HG02610 (cell line): ENCODE data around the gene NDUFB3.
"Not testable (repeated sequence)": the region's sequence is repeated elsewhere in the genome, so short reads cannot be mapped to it uniquely, and the experiment has no call there.

Experiments
- ATAC-seq: cut with Tn5 transposase; IDR thresholded peaks from one replicate; pipeline ENCODE4 v1.9.1; 2021; ENCODE audit warnings: mild to moderate bottlenecking, moderate library complexity; ENCODE audit not compliant: unreplicated experiment

Gene NDUFB3

DNA sequence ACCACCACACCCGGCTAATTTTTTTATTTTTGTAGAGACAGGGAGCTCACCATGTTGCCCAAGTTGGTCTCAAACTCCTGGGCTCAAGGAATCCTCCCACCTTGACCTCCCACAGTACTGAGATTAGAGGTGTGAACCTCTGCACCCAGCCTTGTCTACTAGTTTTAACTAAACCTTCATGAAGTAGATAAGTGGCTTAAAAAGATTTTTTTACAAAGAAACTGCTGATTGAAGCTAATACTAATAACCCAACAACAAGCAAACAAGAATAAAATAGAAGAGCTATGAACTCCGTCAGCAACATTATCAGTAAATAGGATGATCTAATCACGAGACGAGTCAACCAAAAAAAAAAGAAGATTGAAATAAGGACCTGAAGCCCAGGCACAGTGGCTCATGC lies 18.8 kb downstream of the NDUFB3 start:
- ATAC-seq, result no peak

DNA sequence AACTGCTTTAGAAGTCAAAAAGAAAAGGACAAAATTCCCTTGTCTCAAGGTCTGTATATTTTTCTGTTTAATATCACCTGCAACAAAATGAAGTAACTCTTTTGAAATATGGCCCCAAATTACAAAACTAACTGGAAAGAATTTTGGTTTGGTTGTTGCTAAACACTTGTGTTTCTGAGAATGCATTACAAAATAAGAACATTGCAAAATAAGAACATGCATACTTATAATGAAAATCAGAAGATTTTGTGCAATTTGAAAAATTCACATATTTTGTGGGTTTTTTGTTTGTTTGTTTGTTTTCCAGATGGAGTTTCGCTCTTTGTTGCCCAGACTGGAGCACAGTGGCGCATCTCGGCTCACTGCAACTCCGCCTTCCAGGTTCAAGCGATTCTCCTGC lies 21.8 kb downstream of the NDUFB3 start:
- no peak for ATAC-seq

DNA sequence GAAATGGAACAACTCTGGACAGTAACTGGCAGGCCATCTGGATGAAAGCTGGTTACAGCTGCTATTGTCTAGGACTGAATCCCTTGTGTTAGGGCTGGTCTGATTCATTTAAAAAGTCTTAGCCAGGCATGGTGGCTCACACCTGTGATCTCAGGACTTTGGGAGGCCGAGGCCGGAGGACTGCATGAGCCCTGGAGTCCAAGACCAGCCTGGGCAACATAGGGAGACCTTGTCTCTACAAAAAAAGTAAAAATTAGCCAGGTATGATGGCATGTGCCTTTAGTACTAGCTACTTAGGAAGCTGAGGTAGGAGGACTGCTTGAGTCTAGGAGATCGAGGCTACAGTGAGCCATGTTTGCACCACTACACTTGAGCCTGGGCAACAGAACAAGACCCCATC lies 28.7 kb downstream of the NDUFB3 start:
- no peak for ATAC-seq

DNA sequence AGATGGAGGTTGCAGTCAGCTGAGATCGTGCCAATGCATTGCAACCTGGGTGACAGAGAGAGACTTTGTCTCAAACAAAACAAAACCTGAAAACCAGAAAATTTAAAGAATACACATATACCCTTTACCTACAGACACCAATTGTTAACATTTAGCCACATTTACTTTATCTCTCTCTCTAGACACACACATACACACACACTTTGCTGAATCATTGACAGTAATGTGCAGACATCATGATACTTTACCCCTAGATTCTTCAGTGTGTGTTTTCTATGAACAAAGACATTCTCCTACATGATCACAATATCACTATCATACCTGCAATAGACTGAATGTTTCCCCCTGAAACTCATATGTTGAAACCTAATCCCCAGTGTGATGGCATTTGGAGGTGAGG lies 34.0 kb downstream of the NDUFB3 start:
- no peak for ATAC-seq

DNA sequence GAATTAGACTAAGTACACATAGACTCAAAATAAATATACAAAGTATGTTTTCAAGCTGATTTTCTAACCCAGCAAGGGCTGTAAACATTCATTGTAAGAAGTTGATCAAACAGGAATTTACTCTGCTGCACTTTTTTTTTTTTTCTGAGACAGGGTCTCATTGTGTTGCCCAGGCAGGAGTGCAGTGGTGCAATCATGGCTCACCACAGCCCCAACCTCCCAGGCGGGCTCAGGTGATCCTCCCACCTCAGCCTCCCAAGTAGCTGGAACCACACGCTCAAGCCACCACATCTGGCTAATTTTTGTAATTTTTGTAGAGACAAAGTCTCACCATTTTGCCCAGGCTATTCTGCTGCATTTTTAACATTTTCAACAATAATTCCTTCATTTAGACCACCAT lies 35.8 kb downstream of the NDUFB3 start:
- ATAC-seq, result no peak

DNA sequence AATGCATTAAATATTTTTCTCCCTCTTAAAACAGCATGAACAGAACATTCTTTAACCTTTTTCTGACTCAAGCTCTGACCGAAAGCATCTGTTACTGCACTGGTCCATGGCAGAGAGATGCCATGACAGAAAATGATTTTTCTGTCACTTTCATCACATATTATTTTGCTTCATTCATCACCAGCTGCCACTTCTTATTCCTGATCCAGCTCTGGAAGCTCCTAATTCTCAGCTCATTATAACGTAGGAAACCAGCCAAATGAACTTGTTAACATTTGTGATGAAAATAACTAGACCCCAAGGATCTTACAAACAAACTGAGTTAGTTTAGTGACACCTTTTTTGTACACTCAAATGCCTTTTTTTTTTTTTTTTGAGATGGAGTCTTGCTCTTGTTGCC lies 36.5 kb downstream of the NDUFB3 start:
- ATAC-seq, result no peak

DNA sequence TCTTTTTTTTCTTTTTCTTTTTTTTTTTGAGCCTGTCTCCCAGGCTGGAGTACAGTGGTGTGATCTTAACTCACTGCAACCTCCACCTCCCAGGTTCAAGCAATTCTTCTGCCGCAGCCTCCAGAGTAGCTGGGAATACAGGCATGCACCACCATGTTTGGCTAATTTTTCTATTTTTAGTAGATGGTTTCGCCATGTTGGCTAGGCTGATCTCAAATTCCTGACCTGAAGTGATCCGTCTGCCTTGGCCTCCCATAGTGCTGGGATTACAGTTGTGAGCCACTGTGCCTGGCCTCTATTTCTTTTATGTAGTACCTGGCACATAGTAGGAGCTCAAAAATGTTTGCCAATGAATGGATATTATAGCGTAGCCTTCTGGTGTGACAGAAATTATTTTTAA lies 37.4 kb downstream of the NDUFB3 start:
- no peak for ATAC-seq

DNA sequence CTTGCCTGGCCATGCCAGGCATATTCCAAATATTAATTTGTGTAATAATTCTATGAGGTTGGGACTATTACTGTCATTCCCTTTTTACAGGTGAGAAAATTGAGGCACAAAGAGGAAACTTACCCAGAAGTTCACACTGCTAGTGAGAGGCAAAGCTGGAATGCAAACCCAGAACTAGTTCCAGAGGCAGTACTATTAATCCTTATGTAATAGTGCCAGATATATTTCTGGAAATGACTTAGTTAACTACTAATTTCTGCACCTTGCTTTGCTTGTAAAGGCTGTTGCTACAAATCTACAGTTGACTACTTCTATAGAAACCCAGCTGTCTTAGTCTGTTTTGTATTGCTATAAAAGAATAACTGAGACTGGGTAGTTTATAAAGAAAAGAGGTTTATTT lies 38.8 kb downstream of the NDUFB3 start:
- no peak for ATAC-seq

DNA sequence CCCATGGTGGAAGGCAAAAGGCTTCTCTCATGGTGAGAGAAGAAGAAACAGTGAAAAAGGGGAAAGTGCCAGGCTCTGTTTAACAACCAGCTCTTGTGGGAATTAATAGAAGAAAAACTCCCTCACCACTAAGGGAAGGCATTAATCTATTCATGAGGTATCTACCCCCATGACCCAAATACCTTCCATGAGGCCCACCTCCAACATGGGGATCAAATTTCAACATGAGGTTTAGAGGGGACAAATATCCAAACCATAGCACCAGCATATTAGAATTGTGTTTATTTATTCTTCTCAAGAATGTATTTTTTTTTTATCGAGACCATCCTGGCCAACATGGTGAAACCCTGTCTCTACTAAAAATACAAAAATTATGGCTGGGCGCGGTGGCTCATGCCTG lies 39.3 kb downstream of the NDUFB3 start:
- ATAC-seq, result no peak

DNA sequence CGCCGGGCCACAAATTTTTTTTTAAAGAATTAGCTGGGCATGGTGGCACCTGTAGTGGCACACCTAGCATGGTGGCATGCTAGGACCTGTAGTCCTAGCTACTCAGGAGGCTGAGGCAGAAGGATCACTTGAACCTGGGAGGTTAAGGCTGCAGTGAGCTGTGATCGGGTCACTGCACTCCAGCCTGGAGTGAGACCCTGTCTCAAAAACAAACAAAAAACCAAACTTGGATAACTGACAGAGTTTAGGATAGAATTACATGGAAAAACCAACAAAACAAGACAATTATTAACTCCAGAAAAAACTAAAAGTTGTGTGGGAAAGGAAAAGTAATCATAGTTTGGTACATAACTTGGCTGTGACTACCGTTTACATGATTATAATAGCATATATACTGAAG lies 42.5 kb downstream of the NDUFB3 start:
- no peak for ATAC-seq

DNA sequence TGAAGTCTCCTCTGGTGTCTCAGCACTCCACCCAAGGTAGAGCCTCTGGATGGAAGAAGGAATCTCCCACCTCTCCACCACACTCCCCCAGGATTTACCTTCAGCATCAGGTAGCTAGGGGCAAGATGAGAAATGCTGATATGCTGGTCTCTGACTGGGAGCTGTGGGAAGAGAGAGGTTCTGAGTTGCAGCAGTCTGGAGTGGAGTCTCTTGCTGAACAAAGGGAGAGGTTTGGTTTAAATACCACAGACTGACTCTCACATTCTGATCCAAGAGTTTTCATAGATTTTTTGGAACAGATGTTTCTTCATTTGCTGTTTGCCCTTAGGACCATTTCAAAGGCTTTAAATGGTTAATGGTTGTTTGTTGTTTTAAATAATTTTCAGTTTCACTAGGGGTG lies 43.0 kb downstream of the NDUFB3 start:
- no peak for ATAC-seq

DNA sequence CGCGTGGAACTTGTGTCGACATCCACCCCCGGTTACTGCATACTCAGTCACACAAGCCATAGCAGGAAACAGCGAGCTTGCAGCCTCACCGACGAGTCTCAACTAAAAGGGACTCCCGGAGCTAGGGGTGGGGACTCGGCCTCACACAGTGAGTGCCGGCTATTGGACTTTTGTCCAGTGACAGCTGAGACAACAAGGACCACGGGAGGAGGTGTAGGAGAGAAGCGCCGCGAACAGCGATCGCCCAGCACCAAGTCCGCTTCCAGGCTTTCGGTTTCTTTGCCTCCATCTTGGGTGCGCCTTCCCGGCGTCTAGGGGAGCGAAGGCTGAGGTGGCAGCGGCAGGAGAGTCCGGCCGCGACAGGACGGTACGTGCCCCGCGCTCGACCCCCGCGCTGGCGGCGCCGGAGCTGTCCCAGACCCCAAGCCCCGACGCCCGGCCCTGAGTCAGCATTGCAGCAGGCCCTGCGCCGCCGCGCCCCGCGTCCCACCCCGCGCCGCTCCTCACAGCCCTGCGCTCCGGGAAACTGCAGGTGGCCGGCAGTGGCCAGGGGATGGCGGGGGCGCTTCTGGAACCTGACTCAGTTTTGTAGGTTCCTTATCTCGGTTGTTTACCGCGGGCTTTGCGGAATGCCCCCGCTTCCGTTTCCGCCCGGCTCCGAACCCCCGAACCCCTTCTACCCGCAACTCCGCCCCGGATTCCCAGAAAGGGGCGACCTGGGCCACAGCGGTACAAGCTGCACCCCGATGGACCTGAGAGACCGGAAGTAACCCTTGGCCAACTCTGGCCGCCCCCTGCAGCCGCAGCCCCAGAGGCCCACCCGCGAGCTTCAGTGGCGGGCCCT lies 44.5 kb downstream of the NDUFB3 start, which contains the start of gene CFLAR:
TSS of gene CFLAR (plus strand) at position 50 of the 844 bp plus-strand sequence. CDS start 13,702 bp downstream, outside the sequence.
- peak; percentile 27 for ATAC-seq

DNA sequence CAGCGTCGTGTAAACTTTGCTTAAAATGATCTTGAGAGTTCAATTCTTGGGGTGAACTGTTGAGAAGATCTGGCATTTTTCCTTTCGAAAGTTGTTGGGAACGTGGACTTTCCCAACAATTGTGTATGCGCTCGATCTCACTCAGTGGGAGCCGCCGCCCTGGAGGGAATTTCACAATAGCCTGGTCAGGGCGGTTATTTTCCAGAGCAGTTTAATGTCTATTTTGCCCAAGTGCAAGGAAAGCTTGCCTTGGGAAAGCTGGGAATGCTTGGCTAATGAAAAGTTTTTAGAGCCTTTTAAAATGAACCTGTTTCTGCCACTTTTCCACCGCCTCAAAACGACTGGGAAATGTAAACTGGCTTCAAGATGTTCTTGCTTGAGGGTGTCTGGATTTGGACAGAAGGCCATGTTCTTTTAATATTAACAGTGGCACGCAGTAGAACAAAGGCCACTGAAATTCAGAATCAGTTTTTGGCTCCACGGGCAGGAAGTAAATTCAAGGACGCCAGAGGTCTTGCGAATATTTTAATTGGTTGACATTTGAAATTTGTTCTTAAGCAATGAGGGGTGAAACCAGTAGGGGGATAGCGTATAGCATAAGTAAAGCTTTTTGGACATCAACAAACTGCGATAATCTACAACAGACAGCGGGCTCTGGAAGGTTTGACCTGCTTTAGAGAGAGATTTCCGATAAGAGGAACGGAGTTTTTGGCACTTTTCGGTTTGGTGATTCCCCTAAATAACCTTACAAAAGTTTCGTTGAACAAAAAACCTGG lies 45.3 kb downstream of the NDUFB3 start:
- ATAC-seq, result no peak

DNA sequence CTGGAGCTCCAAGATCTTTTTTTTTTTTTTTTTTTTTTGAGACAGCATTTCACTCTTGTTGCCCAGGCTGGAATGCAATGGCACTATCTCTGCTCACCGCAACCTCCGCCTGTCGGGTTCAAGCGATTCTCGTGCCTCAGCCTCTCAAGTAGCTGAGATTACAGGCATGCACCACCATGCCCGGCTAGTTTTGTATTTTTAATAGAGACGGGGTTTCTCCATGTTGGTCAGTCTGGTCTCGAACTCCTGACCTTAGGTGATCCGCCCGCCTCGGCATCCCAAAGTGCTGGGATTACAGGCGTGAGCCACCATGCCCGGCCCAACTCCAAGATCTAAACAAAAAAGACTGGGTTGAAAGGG lies 45.9 kb downstream of the NDUFB3 start:
- ATAC-seq, result not testable (repeated sequence)

DNA sequence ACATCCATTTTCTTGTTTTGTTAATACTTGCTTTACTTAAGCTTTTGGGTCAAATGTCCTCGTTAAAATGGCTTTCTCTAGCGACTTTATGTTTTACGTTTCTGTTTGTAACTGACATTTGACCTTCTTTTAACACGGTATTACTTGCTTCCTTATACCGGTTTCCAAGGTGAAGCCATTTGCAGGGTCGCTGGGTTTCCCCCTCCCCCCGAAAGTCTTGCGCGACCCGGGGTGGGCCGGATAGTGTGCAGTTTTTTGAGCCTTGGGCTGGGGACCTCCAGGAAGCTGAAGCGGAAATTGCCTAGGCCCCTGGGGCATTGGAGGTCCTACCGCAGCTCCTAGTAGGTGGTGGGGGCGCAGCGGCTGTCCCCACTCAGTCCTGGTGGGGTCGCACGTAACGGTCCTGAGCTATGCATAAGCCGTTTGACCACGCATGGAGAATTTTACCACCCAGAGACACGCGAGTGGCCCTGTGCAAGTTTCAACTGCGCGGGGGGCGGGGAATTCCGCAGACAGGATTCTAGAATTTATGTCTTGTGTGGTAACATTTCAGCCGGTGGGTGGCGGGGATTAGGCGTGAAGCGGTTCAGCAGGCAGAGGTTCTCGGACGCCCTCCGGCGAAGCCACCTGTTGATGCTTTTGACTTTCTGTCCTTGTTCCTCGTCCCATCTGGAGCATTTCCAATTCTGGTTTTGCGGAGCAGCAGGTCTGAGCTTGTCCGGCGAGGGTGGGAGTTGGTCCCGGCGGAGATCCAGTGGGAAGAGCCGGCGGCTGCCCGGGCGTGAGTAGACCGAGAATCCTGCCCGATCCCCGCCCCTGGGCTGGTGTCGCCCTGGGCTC lies 46.5 kb downstream of the NDUFB3 start:
- peak; percentile 54 for ATAC-seq

DNA sequence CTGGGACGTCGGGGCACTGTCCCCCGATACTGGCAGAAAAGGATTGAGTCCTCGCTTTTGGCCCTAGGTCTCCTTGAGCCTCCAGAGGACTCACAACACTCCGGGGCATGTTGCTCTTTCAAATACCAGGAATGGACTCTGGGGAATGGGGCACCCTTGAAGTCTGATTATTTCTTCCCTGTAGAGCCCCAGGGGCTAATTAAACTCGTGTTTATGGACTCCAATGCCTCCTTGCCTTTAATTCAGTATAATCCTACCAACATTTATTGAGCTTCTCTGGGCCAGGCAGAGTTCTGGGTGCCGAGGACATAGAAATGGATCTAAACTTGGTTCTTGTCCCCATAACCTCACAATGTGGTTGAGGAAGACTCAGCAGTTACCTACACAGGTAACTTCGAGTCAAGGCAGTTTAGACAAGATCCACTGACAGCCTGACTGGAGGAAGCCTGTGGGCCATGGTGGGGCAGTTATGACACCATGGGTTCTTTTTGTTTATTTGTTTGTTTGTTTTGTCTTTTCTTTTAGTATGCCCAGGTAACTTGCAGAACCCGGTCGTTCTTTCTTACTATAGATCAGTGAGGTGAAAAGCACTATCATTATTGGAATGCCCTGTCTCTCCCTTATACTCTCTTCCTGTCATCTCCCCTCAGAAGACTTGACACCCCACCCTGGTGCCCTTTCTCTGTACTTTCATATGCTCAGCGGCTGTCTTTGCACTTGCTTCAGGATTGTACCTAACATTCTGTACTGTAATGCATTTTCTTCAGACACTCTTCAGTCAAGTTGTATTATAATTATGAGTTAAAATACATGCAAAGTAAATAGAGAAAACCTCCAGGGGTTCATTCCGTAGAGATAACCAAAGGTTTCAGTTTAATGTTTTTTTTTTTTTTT lies 47.4 kb downstream of the NDUFB3 start:
- peak; percentile 4 for ATAC-seq

DNA sequence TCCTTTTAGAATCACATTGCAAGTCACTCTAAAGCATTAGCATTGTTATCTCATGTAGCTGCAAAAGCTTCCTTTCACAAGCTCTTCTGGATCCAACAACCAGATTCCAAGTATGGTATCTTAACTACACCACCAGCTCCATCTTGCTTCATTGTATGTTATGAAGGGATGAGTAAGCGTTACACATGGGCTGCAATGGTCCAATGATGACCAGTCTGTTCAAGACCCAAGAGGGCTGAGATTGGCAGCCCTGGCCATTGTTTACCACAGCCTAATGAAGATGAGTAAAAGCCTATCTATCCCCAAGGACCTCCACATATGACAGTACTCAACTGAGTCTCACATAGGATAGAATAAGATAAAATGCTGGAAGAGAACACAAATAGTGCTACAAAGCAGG lies 50.5 kb downstream of the NDUFB3 start:
- ATAC-seq, result no peak

DNA sequence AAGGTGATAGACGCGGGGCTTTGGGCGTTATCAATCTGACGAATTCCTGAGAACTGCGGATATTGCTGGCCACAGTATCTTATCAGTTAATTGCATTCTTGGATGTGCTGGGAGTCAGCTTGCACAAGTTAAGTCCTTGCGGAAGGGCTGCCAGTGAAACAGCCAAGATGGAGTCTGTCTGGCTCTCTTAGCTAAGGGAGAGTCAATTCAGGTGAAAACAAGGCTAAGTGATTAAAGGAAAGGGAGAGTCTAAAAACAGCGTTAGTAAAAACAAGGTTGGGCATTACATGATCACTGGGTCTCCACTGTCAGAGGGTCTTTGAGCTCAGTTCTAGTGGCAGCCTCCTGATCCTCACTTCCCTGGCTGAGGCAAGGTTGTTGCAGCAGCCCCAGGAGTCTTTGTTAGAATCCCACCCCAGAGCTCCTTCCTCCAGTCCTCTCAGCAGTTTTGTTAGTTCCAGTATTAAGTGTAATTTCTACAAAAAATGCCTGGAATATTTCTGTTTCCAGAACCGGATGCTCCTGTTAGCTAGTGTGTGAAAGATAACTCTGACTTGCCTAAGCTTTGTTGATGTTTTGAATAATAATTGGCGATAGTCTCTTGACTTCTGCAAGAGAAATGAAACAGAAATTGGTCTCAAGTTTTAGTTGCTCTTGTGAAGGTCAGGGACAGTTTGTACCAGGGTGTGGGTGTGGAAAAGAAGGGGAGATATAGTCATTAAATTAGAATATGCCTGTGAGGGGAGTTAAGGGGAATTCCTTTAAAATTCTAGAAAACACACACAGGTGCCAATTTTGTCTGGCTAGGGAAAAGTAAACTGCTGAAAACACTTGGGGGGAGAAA lies 54.7 kb downstream of the NDUFB3 start:
- ATAC-seq, result peak; percentile 18

DNA sequence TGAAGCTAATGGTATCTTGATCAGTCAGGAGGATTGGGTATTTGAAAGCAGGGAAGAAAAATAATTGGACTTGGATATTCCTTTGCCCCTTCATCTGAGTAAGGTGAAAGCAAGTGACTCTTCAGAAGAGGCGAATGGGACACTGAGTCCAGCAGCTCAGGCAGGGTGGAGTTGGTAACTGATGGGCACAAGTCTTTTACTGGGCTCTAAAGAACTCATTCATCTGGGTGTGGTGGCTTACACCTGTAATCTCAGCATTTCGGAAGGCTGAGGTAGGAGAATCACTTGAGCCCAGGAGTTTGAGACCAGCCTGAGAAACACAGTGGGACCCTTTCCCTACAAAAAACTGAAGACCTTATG lies 55.3 kb downstream of the NDUFB3 start:
- ATAC-seq, result no peak

DNA sequence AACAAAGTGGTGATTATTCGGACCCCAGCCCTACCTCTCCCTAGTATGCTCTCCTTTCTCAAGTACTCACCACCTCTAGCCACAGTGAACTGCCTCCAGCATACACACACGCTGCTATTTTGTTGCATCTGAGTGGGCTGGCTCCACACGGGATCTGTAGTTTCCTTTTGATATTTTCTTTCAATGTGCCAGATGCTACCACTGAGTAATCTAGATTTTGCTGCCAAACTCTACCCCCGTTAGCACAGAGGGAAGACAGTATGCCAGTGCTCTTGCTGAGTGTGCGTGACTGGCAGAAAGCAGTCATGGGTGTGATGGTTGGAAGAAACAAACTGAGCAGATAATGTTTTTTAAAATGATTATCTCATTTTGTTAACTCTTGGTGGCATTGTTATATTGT lies 55.8 kb downstream of the NDUFB3 start:
- ATAC-seq, result no peak
